Vagina (tissue), 2 donors: ENCODE data around the gene VPS26C.

ENCODE experiments used
- POLR2A ChIP-seq, 2 donors: fragments of 450-650 bp; IDR thresholded peaks; one replicate each; pipeline ENCODE4 v1.6.1; 2017; ENCODE audit warnings: antibody characterized with exemption in 2 of 2, mild to moderate bottlenecking in 2 of 2, moderate library complexity in 2 of 2
- POLR2AphosphoS5 ChIP-seq, 2 donors: sonication (generic); formaldehyde crosslinking; IDR thresholded peaks; one replicate each; pipeline ENCODE4 v1.9.0; 2017; ENCODE audit warnings: antibody characterized with exemption in 2 of 2, mild to moderate bottlenecking in 2 of 2, low read depth in 1 of 2; ENCODE audit not compliant: insufficient read depth in 1 of 2
- TF ChIP-seq, protein P1 (sequence below), 3 experiments: fragments of 450-650 bp in 2 of 3; fragments of 200-600 bp in 1 of 3; sonication (generic) in 1 of 3; IDR thresholded peaks; one replicate each; pipeline ENCODE4 v1.5.1; 2017 to 2019; ENCODE audit warnings: antibody characterized with exemption in 3 of 3, mild to moderate bottlenecking in 2 of 3, moderate library complexity in 2 of 3

DNA sequence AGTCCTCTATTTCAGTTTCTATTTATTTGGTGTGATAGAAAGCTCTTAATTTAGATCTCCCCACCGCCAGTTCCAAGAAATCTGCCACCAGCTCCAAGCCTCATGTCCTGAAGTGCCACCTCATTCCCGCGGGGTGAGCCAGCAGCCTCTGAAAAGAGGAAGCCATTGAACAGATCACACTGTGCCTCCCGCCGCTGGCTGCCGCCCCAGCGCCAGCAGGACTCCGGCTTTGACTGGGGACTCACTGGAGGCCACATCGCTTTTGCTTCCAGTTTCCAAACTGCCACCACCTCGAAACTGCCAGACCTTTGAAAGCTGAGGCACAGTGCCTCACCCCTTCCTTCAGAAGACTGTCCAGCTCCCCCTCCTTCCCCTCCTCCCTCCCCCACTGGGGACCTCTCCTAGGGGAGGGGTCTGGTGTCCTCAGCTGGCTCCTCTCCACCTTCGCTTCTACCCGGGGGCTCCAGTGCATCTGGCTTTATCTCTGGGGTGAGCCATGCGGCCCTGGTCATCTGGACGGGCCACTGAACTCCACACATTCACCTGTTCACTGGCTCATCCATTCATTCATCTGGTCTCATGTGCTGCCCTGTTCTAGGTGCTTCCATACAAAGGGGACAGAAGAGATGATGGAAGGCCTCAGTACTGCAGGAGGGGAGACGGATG lies 58.9 kb downstream of the VPS26C start:
- TF ChIP-seq, protein P1, sequence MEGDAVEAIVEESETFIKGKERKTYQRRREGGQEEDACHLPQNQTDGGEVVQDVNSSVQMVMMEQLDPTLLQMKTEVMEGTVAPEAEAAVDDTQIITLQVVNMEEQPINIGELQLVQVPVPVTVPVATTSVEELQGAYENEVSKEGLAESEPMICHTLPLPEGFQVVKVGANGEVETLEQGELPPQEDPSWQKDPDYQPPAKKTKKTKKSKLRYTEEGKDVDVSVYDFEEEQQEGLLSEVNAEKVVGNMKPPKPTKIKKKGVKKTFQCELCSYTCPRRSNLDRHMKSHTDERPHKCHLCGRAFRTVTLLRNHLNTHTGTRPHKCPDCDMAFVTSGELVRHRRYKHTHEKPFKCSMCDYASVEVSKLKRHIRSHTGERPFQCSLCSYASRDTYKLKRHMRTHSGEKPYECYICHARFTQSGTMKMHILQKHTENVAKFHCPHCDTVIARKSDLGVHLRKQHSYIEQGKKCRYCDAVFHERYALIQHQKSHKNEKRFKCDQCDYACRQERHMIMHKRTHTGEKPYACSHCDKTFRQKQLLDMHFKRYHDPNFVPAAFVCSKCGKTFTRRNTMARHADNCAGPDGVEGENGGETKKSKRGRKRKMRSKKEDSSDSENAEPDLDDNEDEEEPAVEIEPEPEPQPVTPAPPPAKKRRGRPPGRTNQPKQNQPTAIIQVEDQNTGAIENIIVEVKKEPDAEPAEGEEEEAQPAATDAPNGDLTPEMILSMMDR (IDR thresholded peaks at IDR 0.05), result no peak
- TF ChIP-seq POLR2A (IDR thresholded peaks at IDR 0.05), result no peak
- no peak for TF ChIP-seq POLR2AphosphoS5 (IDR thresholded peaks at IDR 0.05; ENCODE audit: insufficient read depth in 1 of 2, low read depth in 1 of 2)
